ENCODE results near the gene NEDD4L.

DNA sequence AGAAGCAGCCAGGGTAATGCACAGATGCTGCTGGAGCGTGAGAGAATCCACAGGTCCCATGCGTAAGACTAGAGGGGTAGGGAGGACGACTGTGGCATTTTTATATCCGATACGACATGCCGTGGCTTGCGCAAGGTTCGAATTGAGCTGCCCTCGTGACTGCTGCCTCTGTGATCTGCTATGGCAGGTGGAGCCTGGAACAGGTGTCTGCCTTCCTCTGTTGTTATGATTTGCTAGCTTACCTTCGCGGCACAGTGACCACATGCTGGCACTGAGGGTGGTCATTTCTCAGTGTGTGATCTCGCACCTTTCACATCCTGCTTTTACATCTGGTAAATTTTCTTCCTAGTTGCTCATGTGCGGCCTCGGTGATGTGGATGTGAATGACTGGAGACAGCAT is 344.7 kb downstream of the NEDD4L start:
- TF ChIP-seq, protein P1, sequence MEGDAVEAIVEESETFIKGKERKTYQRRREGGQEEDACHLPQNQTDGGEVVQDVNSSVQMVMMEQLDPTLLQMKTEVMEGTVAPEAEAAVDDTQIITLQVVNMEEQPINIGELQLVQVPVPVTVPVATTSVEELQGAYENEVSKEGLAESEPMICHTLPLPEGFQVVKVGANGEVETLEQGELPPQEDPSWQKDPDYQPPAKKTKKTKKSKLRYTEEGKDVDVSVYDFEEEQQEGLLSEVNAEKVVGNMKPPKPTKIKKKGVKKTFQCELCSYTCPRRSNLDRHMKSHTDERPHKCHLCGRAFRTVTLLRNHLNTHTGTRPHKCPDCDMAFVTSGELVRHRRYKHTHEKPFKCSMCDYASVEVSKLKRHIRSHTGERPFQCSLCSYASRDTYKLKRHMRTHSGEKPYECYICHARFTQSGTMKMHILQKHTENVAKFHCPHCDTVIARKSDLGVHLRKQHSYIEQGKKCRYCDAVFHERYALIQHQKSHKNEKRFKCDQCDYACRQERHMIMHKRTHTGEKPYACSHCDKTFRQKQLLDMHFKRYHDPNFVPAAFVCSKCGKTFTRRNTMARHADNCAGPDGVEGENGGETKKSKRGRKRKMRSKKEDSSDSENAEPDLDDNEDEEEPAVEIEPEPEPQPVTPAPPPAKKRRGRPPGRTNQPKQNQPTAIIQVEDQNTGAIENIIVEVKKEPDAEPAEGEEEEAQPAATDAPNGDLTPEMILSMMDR (IDR thresholded peaks at IDR 0.05; ENCODE audit: insufficient read depth, low read length, poor library complexity, severe bottlenecking), result no peak
- TF ChIP-seq EZH2phosphoT487 (conservative IDR thresholded peaks at IDR 0.05; ENCODE audit: low read length), result no peak
